GM21737 (cell line): ENCODE results near the gene FRAT1.
"Not testable (repeated sequence)": the region's sequence is repeated elsewhere in the genome, so short reads cannot be mapped to it uniquely, and the experiment has no call there.

ENCODE experiments used
- ATAC-seq: cut with Tn5 transposase; IDR thresholded peaks from one replicate; pipeline ENCODE4 v1.9.1; 2021; ENCODE audit warnings: mild to moderate bottlenecking, moderate library complexity; ENCODE audit not compliant: unreplicated experiment

The FRAT1 gene

GRCh38 chr10:97318772-97319651, at the start of gene FRAT1:
Gene FRAT1, plus strand, starts transcription at chr10:97319271. Its CDS starts 183 bp downstream, at chr10:97319454.
- peak; percentile 73 for ATAC-seq

- ATAC-seq = no peak
Measured at GRCh38 chr10:97270523-97271154, 48.4 kb upstream of the FRAT1 start.

- ATAC-seq = no peak
Measured at GRCh38 chr10:97273700-97274099, 45.4 kb upstream of the FRAT1 start.

- ATAC-seq = no peak
Measured at GRCh38 chr10:97274828-97275227, 44.2 kb upstream of the FRAT1 start.

GRCh38 chr10:97277551-97277950, 41.5 kb upstream of the FRAT1 start:
- no peak for ATAC-seq

GRCh38 chr10:97278491-97278989, 40.5 kb upstream of the FRAT1 start:
- no peak for ATAC-seq

GRCh38 chr10:97279121-97279815, 39.8 kb upstream of the FRAT1 start:
- ATAC-seq = no peak

GRCh38 chr10:97280783-97281182, 38.3 kb upstream of the FRAT1 start:
- ATAC-seq = no peak

- ATAC-seq = not testable (repeated sequence)
Measured at GRCh38 chr10:97290076-97290475, 29.0 kb upstream of the FRAT1 start.

GRCh38 chr10:97290576-97291356, 28.3 kb upstream of the FRAT1 start:
- not testable (repeated sequence) for ATAC-seq

GRCh38 chr10:97291357-97292096, 27.5 kb upstream of the FRAT1 start:
- no peak for ATAC-seq

GRCh38 chr10:97292097-97292861, 26.8 kb upstream of the FRAT1 start, which contains the start of gene ARHGAP19:
Gene ARHGAP19, minus strand, starts transcription at chr10:97292637. Its CDS starts 10 bp downstream, at chr10:97292627.
- peak; percentile 94 for ATAC-seq

- ATAC-seq = no peak
Measured at GRCh38 chr10:97292862-97293198, 26.2 kb upstream of the FRAT1 start.

GRCh38 chr10:97297556-97298222, 21.4 kb upstream of the FRAT1 start:
- no peak for ATAC-seq

GRCh38 chr10:97298223-97298571, 20.9 kb upstream of the FRAT1 start:
- no peak for ATAC-seq

GRCh38 chr10:97300980-97301379, 18.1 kb upstream of the FRAT1 start:
- ATAC-seq = no peak

GRCh38 chr10:97302088-97302791, 16.8 kb upstream of the FRAT1 start:
- ATAC-seq = no peak

- no peak for ATAC-seq
Measured at GRCh38 chr10:97307441-97307840, 11.6 kb upstream of the FRAT1 start.
